Fibroblast of skin of abdomen (primary cell): ENCODE data around the gene WEE2.

Experiments
- DNase-seq: peaks from one replicate; pipeline ENCODE4 v3.0.0-alpha.2; 2013

Gene WEE2

GRCh38 chr7:141691540-141691939 lies 16.6 kb upstream of the WEE2 start:
- DNase-seq: no peak

- DNase-seq: no peak
Measured at GRCh38 chr7:141691961-141692360, 16.2 kb upstream of the WEE2 start.

- no peak for DNase-seq
Measured at GRCh38 chr7:141693082-141693481, 15.1 kb upstream of the WEE2 start.

- no peak for DNase-seq
Measured at GRCh38 chr7:141695803-141696289, 12.3 kb upstream of the WEE2 start.

GRCh38 chr7:141696348-141696747 lies 11.8 kb upstream of the WEE2 start:
- no peak for DNase-seq

- DNase-seq: peak; percentile 63
Measured at GRCh38 chr7:141697211-141697871, 10.8 kb upstream of the WEE2 start.

GRCh38 chr7:141698247-141699015 lies 9.7 kb upstream of the WEE2 start:
- no peak for DNase-seq

GRCh38 chr7:141699860-141700259 lies 8.3 kb upstream of the WEE2 start:
- no peak for DNase-seq

- peak; percentile 6 for DNase-seq
Measured at GRCh38 chr7:141700296-141700847, 7.8 kb upstream of the WEE2 start.

GRCh38 chr7:141700848-141701371 lies 7.2 kb upstream of the WEE2 start:
- DNase-seq: no peak

GRCh38 chr7:141701489-141702046 lies 6.6 kb upstream of the WEE2 start:
- DNase-seq: peak; percentile 14

GRCh38 chr7:141702047-141702567 lies 6.0 kb upstream of the WEE2 start, which contains the start of gene DENND11:
TSS of gene DENND11 (minus strand) at chr7:141702166. CDS start at chr7:141702153, 13 bp downstream.
- peak; percentile 35 for DNase-seq

GRCh38 chr7:141702892-141703291 lies 5.3 kb upstream of the WEE2 start:
- DNase-seq: no peak

- no peak for DNase-seq
Measured at GRCh38 chr7:141704112-141704511, 4.0 kb upstream of the WEE2 start.

- DNase-seq: no peak
Measured at GRCh38 chr7:141704741-141705140, 3.4 kb upstream of the WEE2 start.

GRCh38 chr7:141706239-141707064 lies 1.7 kb upstream of the WEE2 start:
- DNase-seq: no peak

GRCh38 chr7:141709318-141709717 lies 1.2 kb downstream of the WEE2 start:
- DNase-seq: no peak

GRCh38 chr7:141709749-141710148 lies 1.6 kb downstream of the WEE2 start:
- no peak for DNase-seq

GRCh38 chr7:141710301-141710700 lies 2.1 kb downstream of the WEE2 start:
- no peak for DNase-seq

- no peak for DNase-seq
Measured at GRCh38 chr7:141712603-141713255, 4.6 kb downstream of the WEE2 start.

- no peak for DNase-seq
Measured at GRCh38 chr7:141713890-141714289, 5.7 kb downstream of the WEE2 start.
